DMS79 (cell line): ENCODE results near the gene KRT71.

Experiments
- DNase-seq: peaks from one replicate; lab custom pipeline; 2025; lab: John Stamatoyannopoulos, UW

The KRT71 gene

DNA sequence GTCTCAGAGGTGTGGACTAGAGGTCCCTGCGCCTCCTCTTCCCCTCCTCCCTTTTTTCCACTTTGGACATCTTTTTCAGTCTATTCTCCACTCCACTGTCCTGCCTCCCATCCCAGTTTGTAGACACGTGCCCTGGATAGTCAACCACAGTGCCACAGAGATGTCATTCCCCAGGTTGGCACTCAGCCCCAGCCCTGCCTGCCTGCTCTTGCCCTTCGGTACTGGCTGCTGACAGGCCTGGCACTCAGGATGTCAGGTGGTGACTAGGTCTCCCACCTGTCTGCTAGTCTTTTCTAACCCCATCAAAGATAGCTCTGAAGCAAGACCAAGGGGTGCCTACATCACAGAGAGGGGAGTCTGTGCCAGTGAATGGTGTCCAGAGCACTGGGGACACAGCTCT lies 15.8 kb downstream of the KRT71 start:
- no peak for DNase-seq

GRCh38 chr12:52535574-52535973 lies 17.4 kb downstream of the KRT71 start:
- DNase-seq = no peak

DNA sequence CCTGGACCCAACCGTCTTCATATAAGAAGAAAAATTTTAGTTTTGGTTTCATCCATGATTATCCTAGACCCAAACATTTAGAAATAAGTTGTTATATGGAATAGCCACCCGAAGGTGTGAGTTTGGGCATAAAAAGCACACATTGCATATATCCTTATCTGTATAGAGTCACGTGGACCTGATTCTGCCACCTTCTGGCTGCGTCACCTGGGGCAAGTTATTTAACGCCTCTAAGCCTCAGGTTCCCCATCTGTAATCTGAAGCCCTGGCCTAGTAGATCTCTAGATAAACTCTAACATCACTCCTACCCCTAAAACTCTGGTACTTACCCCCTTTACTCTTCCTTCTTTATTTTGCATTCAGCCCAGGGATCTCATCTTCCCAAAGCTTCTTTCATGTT lies 18.5 kb downstream of the KRT71 start:
- DNase-seq = no peak

DNA sequence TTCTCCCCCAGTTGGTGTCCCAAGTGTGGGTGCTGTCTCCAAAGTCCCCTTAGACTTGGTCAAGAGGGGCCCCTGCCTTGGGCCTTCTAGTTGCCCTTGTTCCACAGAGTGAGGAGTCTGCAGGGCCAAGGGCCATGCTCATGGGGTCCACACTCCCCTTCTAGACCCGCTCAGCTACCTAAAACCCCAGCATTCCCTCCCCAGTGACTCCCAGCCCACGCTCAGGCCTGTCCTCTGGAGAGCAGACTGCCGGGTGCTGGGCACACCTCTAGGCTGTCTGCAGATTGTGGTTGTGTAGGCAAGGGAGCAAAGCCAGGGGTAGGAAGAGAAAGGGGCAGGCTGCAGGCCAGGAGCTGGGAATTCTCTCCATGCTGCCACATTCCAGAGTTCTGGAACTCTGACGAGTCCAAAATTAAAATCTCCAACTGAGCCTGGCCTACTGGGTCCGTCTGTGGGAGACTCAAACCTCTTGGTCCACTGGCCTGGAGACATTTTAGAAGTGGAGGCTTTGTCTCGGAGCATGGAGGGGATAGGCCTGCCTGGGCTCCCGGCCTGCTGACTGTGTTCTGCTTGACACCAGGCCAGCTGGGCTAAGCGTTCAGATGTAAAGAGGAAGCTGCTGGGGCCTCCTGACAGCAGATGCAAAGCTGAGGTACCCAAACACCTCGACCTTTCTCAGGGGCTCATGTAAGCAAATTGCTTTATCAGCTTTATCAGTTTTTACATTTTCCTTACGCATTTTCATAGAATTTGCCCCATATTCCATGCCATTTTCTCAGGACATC lies 19.1 kb downstream of the KRT71 start:
- DNase-seq = no peak

DNA sequence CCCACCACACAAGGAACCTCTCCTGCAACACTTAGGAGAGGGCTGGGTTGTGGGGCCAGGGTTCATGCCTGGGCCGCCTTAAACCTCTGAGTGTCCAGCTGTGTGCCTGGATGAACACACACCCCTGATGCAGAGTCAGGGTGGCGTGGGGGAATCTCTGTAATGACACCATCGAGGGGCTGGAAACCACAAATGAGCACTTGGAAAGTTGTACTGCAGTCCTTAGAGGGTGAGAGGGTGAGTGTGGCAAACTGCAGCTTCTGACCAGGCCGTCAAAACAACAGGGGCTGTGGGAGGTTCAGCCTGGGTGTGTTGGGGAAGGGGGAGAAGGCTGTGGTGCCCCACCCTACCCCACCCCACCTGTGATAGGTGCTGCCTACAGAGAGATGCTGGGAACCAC lies 20.3 kb downstream of the KRT71 start:
- DNase-seq = no peak

GRCh38 chr12:52531566-52532300 lies 21.2 kb downstream of the KRT71 start:
- DNase-seq = no peak

DNA sequence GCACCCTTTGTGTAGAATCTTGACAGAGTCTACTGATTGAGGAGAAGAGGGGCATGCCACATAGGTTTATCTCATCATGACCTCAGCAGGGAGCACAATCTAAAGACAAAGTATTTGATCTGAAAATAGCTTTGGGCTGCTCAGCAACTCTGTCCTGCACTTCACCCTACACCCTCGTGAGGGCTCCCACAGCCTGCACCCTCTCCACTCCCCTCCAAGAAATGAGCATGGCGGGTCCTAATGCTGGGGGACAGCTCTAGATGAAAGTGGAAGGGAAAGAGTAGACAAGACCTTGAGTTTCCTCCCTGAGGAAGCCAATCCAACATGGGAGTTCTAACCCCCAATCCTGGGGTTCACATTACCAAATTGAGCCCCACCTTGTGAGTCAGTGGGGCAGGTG lies 22.0 kb downstream of the KRT71 start:
- no peak for DNase-seq

DNA sequence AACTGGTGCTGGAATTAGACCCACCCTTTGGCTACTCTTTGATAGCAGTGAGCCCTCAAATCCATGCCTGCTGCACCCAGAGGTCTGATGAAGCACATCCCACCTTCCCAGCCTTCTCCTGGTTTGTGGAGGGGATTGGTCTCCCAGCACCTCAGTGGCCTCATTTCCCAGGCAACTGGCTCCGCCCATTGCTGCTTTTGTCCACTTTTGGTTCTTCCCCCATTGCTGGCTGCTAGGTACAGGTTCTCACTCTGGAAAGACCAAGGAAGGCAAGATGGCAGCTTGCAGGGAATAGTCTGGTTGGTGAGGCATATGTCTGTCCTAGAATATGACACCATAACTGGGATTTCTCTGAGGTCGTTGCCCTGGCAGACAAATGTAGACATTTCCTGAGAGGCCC lies 22.6 kb downstream of the KRT71 start:
- no peak for DNase-seq

DNA sequence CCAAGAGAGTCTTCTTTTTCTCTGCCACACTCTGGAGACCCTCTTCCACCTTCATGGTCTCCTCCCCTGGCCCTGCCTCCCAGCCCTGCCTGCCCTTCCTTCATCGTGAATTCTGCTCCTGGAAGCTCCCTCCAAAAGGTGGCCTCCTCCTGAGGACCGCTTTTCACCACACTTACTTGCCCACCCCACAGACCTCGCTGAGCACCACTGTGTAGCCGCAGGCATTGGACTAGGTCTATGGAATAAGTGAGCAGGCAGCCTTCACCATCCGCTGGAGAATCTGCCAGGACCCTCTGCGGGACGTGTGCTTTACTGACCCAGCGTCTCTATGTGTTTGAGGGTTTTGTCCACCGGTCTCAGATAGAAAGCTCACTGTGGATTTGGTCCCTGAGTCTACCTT lies 23.1 kb downstream of the KRT71 start:
- no peak for DNase-seq

GRCh38 chr12:52529417-52529816 lies 23.5 kb downstream of the KRT71 start:
- DNase-seq = no peak

GRCh38 chr12:52528641-52529143 lies 24.3 kb downstream of the KRT71 start:
- DNase-seq = no peak

GRCh38 chr12:52527121-52527800 lies 25.7 kb downstream of the KRT71 start:
- no peak for DNase-seq

- no peak for DNase-seq
Measured at GRCh38 chr12:52526511-52526951, 26.4 kb downstream of the KRT71 start.

DNA sequence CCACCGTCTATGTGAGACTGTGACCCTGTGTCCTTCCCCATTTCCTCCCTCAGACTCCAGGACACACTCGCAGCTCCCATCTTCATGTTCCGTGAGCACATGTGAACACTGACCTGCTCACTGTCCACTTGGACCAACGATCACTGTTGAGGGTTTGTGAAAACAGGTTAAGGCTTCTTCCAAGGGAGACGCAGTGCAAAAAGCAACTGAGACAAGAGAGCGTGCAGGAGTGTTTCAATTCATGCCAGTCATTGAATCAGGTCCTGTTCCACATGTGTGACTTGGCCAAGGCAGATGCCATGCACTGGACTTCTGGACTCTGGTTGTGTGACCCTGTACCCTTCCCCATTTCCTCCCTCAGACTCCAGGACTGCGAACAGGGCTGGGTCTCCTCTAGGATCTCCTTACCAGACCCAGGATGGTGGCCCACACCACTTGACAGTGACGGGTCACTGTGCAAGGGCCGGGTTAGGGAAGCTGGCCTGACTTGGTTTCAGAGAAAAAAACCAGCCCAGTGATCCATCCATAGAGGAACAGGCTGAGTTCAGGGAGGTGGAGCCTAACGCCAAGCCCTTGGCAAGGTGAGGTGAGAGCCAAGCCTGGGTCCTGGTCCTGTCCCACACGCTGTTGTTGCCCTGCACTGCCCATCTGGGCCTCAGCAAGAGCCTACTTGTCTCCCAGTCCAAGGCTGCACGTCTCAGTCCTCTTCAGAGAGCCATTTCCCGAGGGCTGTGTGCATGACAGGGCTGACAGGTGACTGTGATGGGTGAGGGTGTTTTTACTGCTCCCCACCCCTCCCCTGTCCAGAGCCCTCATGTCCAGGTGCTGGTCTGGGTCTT lies 27.1 kb downstream of the KRT71 start:
- no peak for DNase-seq

DNA sequence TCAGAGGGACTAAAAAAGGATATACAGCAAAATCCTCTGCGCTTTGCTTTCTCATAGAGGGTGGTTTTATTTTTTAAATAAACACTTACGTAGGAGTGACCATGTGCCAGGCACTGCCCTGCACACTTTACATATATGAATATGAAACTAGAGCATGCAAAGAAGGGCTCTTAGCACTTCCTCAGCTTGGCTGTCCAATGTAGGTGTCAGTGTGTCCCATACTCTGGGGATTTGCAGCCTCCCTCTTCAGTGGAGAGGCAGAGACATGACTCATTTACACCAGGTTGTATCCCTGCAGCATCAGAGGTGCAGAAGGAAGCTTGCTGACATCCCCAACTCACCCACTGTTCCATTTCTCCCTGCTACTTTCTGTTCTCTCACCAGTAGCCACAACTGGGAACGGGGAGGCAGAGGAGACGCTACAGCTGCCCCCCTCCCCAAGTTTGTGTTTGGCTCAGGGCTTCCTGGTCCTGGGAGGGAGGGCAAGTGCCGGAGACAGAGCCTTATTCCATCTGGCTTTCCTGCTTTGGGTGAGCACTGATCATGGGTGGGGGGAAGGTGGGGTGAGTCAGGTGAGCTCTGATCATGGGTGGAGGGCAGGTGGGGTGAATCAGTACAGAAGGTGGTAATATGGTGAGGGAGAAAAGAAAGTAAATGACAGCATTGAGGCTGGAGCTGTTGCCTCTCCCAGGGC lies 27.9 kb downstream of the KRT71 start:
- DNase-seq = no peak

DNA sequence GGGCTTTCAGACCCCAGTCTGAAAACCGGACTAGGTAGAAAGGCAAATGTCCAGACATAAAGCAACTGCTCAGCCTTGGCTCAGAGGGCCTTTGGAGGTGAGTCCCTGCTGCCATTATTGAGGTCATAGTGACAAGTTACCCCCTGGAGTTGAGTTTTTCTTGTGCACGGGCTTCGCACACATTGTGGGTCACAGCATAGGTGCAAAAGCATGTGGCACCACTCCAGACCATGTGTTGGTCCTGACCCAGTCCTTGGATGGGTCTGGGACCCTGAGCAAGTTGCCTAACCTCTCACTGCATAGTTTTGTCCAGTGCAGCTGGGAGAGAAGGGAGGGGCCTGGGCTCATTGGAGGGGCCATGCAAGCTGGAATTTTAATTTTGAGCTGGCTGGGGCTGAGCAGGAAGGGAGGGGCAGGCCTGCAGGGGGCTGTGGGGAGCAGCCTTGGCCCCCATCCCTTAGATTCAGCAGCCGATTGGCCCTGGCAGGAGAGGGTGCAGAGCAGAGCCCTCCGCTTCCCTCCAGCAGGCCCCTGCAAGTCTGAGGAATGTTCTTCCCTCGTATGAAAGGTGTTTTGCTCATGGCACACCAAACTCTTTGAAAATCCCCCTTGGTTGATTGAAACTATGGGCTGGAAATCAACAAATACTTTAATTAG lies 28.6 kb downstream of the KRT71 start:
- no peak for DNase-seq

- DNase-seq = no peak
Measured at GRCh38 chr12:52523824-52524223, 29.1 kb downstream of the KRT71 start.

- DNase-seq = no peak
Measured at GRCh38 chr12:52522346-52523011, 30.5 kb downstream of the KRT71 start.

DNA sequence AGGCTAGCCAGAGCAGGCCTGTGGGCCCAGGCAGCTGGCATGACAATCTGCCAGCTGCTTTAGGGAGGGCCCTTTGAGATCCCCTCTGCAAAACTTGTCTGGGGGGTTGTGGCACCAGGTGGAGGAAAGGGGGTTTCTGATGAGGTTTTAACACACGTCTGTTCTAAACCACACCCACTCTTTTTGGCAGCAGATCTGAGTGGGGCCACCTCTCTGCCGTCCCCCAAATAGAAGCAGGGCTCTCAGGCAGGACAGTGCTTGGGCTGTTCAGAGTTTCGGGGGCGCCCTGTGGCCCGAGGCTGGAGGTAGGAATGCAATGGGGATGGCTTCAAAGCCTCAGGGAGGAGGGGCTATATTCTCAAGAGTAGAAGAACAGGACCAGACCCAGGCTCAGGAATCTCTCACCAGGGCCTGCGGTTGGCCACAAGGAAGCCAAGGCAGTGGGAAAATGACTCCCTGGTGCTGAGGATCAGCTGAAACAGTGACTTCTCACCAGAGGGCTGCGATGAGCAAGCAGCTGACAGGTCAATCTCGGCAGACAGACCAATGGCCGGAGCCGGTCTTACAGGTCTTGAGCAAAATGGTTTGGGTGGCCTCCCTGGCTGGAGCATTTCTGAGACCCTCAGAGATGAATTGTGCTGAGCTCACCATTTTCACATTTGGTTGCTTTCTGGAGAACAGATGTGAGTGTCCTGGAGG lies 31.2 kb downstream of the KRT71 start:
- DNase-seq = no peak

GRCh38 chr12:52521175-52521567 lies 31.8 kb downstream of the KRT71 start:
- DNase-seq = no peak
